ENCODE data around the gene GSKIP. TPM values are rescaled to one million over a fixed set of nuclear protein-coding genes. Genes with fewer than 3 reads are reported as not detected.

The GSKIP gene
- total RNA-seq, 1 experiment from 2014 or later: 22.6 TPM

DNA sequence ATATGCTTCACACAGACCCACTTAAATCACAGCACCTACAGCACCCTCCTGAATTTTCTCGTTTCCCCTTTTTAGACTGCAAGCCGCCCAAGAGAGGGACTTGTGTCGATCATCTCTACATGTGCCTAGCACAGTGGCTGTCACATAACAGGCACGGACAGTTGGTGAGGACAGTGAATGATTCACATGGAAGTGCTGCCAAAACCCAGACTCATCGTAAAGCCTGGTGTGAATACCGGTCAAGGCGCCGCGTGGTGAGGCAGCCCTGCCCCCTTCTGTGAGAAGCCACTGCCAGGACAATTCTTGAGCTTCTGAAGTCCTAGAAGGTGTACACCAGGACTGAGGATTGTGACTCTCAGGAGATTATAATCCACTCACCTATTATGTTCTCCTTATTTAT is 44.5 kb upstream of the GSKIP start:
- CTCF ChIA-PET: no interaction called here
- no peak overlapping the region for H3K27ac ChIP-seq (ENCODE audit: low read length)
- no peaks in the 10 kb centered on the region for H3F3A ChIP-seq (ENCODE audit: low read length, unreplicated experiment)
- no peak for ATAC-seq
- no peaks in the 10 kb centered on the region for H3K79me2 ChIP-seq (ENCODE audit: low read length)
- no TSS peak for BruUV-seq (replicated peaks)
- TF ChIP-seq, protein P1, sequence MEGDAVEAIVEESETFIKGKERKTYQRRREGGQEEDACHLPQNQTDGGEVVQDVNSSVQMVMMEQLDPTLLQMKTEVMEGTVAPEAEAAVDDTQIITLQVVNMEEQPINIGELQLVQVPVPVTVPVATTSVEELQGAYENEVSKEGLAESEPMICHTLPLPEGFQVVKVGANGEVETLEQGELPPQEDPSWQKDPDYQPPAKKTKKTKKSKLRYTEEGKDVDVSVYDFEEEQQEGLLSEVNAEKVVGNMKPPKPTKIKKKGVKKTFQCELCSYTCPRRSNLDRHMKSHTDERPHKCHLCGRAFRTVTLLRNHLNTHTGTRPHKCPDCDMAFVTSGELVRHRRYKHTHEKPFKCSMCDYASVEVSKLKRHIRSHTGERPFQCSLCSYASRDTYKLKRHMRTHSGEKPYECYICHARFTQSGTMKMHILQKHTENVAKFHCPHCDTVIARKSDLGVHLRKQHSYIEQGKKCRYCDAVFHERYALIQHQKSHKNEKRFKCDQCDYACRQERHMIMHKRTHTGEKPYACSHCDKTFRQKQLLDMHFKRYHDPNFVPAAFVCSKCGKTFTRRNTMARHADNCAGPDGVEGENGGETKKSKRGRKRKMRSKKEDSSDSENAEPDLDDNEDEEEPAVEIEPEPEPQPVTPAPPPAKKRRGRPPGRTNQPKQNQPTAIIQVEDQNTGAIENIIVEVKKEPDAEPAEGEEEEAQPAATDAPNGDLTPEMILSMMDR (conservative IDR thresholded peaks at IDR 0.05; ENCODE audit: low read depth, low read length): no peak
- TF ChIP-seq EZH2phosphoT487 (IDR thresholded peaks at IDR 0.05; ENCODE audit: borderline replicate concordance, low read length): no peak
- no peak for TF ChIP-seq EZH2 (IDR thresholded peaks at IDR 0.05; ENCODE audit: low read length, unreplicated experiment)
- no peaks in the 10 kb centered on the region for H3K27me3 ChIP-seq (ENCODE audit: low read length)
- no peaks in the 10 kb centered on the region for H3K36me3 ChIP-seq (ENCODE audit: low read depth, low read length)
- no peaks in the 10 kb centered on the region for H4K20me1 ChIP-seq (ENCODE audit: low read length)
- no peaks in the 10 kb centered on the region for H3K4me1 ChIP-seq (ENCODE audit: insufficient read depth, low read length)
- H3K9me2 ChIP-seq (replicated peaks; ENCODE audit: low read length): no peaks in the 10 kb centered on the region
- H3K9me3 ChIP-seq (ENCODE audit: low read length): no peaks in the 10 kb centered on the region
- intact Hi-C loops (cut with micrococcal nuclease): no loop called here
- no peak for DNase-seq
- H3K4me2 ChIP-seq (ENCODE audit: low read length): no peak overlapping the region
- no peak overlapping the region for H3K9ac ChIP-seq (ENCODE audit: low read length)
- no peak overlapping the region for H2AFZ ChIP-seq (ENCODE audit: low read length)
- no peak overlapping the region for H3K4me3 ChIP-seq (ENCODE audit: low read length)
- POLR2A ChIA-PET (ENCODE audit: unreplicated experiment): no interaction called here

DNA sequence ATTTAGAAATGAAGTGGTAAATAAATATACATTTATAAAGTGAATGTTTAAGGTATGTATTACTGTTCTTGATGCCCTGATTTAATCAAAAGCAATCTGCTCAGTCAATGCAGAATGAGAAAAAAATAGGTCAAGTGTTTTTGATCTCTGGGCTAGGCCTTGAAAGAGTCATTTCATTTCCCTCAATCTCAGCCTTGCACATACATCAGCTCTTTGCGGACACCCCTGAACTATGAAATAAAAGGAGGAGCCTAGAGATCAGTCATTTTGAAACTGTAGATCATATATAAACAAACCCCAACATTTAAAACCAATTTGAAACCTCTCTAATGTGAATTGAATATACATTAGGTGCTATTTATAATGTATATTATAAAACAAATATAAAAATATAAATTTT is 42.7 kb upstream of the GSKIP start:
- intact Hi-C loops (cut with micrococcal nuclease): no loop called here
- no peak for DNase-seq
- Histone ChIP-seq H3K27ac (ENCODE audit: low read length) (no peak overlapping the region), H3K9me2 (replicated peaks; ENCODE audit: low read length) (no peaks in the 10 kb centered on the region), H3K4me2 (ENCODE audit: low read length) (no peak overlapping the region), H3K9me3 (ENCODE audit: low read length) (no peaks in the 10 kb centered on the region), H3F3A (ENCODE audit: low read length, unreplicated experiment) (no peaks in the 10 kb centered on the region), H3K4me3 (ENCODE audit: low read length) (no peak overlapping the region), H3K9ac (ENCODE audit: low read length) (no peak overlapping the region), H2AFZ (ENCODE audit: low read length) (no peak overlapping the region), H3K36me3 (ENCODE audit: low read depth, low read length) (no peaks in the 10 kb centered on the region), H3K79me2 (ENCODE audit: low read length) (no peaks in the 10 kb centered on the region), H3K4me1 (ENCODE audit: insufficient read depth, low read length) (no peaks in the 10 kb centered on the region), H4K20me1 (ENCODE audit: low read length) (no peaks in the 10 kb centered on the region), H3K27me3 (ENCODE audit: low read length) (no peaks in the 10 kb centered on the region)
- TF ChIP-seq, protein P1 (conservative IDR thresholded peaks at IDR 0.05; ENCODE audit: low read depth, low read length): no peak
- TF ChIP-seq EZH2 (IDR thresholded peaks at IDR 0.05; ENCODE audit: low read length, unreplicated experiment) (no peak), EZH2phosphoT487 (IDR thresholded peaks at IDR 0.05; ENCODE audit: borderline replicate concordance, low read length) (no peak)
- ATAC-seq: no peak
- ChIA-PET CTCF (no interaction called here), POLR2A (ENCODE audit: unreplicated experiment) (no interaction called here)
- no TSS peak for BruUV-seq (replicated peaks)

GRCh38 chr14:96324219-96324618 is 39.1 kb upstream of the GSKIP start:
- no TSS peak for BruUV-seq (replicated peaks)
- Histone ChIP-seq H3K4me1 (ENCODE audit: insufficient read depth, low read length) (no peaks in the 10 kb centered on the region), H3K9me3 (ENCODE audit: low read length) (no peaks in the 10 kb centered on the region), H3K79me2 (ENCODE audit: low read length) (no peaks in the 10 kb centered on the region), H3K4me2 (ENCODE audit: low read length) (no peak overlapping the region), H3F3A (ENCODE audit: low read length, unreplicated experiment) (no peaks in the 10 kb centered on the region), H3K9me2 (replicated peaks; ENCODE audit: low read length) (no peaks in the 10 kb centered on the region), H3K36me3 (ENCODE audit: low read depth, low read length) (no peaks in the 10 kb centered on the region), H3K4me3 (ENCODE audit: low read length) (no peak overlapping the region), H4K20me1 (ENCODE audit: low read length) (no peaks in the 10 kb centered on the region), H3K9ac (ENCODE audit: low read length) (no peak overlapping the region), H3K27ac (ENCODE audit: low read length) (no peak overlapping the region), H3K27me3 (ENCODE audit: low read length) (no peaks in the 10 kb centered on the region), H2AFZ (ENCODE audit: low read length) (no peak overlapping the region)
- ChIA-PET POLR2A (ENCODE audit: unreplicated experiment) (no interaction called here), CTCF (no interaction called here)
- DNase-seq (no peak), ATAC-seq (no peak)
- intact Hi-C loops (cut with micrococcal nuclease): no loop called here
- TF ChIP-seq, protein P1 (conservative IDR thresholded peaks at IDR 0.05; ENCODE audit: low read depth, low read length): no peak
- no peak for TF ChIP-seq EZH2phosphoT487 (IDR thresholded peaks at IDR 0.05; ENCODE audit: borderline replicate concordance, low read length)
- no peak for TF ChIP-seq EZH2 (IDR thresholded peaks at IDR 0.05; ENCODE audit: low read length, unreplicated experiment)
